Measurements from ENCODE around the gene SCGB1A1.

DNA sequence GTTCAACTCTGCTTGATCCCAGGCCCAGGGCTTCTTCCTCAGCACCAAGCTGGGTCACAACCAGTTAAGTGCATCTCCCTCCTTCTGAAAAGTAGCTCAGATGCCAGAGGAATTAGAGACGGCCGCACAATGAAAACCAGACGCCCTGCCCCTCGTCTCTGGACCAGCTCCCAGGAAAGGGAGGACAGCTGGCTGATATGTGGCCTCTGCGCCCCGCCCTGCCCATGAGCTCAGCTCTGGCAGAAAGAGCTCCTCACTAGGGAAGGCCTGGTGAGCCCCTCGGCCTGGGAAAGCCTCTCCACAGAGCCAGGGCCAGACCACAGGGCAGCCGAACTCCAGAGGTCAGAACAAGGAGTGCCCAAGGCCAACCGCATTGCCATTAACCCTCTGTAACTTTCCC is 18.1 kb upstream of the SCGB1A1 start:
- TF ChIP-seq ELF4 (IDR thresholded peaks at IDR 0.05) (no peak), FOXM1 (IDR thresholded peaks at IDR 0.05; ENCODE audit: borderline replicate concordance) (no peak), SP1 (IDR thresholded peaks at IDR 0.05) (no peak)

Data from HEK293T (cell line).